Aorta (tissue), 5 donors: Measurements from ENCODE around the gene C1GALT1. TPM values are rescaled to one million over a fixed set of nuclear protein-coding genes. Genes with fewer than 3 reads are reported as not detected.
"Not testable (repeated sequence)": the region's sequence is repeated elsewhere in the genome, so short reads cannot be mapped to it uniquely, and the experiment has no call there.

Source experiments
- ATAC-seq: fragments of 200-7000 bp; cut with Tn5 transposase; one replicate; pipeline ENCODE4 v1.9.1; 2022; ENCODE audit warnings: moderate library complexity; ENCODE audit not compliant: low FRiP score
- DNase-seq, 2 donors: peaks; one replicate each; pipeline ENCODE4 v3.0.0-alpha.2; 2020
- H3K27ac ChIP-seq, 2 donors: one replicate each; pipeline ENCODE4 v1.5.1; 2013; ENCODE audit warnings: low read length in 2 of 2, mild to moderate bottlenecking in 2 of 2, moderate library complexity in 2 of 2, control low read depth in 1 of 2, inconsistent platforms in 1 of 2, low read depth in 1 of 2
- H3K27me3 ChIP-seq, 2 donors: one replicate each; pipeline ENCODE4 v1.6.1; 2013; ENCODE audit warnings: control low read depth in 1 of 2, low read length in 1 of 2, mild to moderate bottlenecking in 1 of 2, moderate library complexity in 1 of 2; ENCODE audit not compliant: insufficient read depth in 2 of 2, control insufficient read depth in 1 of 2
- H3K36me3 ChIP-seq, 2 donors: one replicate each; pipeline ENCODE4 v1.6.1; 2013; ENCODE audit warnings: control low read depth in 1 of 2, low read length in 1 of 2, mild to moderate bottlenecking in 1 of 2; ENCODE audit not compliant: insufficient read depth in 2 of 2, control insufficient read depth in 1 of 2
- H3K4me1 ChIP-seq, 2 donors: one replicate each; pipeline ENCODE4 v1.6.1; 2013; ENCODE audit warnings: low read length in 2 of 2, control low read depth in 1 of 2, mild to moderate bottlenecking in 1 of 2, moderate library complexity in 1 of 2; ENCODE audit not compliant: insufficient read depth in 2 of 2, control insufficient read depth in 1 of 2
- H3K4me3 ChIP-seq, 2 donors: one replicate each; pipeline ENCODE4 v1.5.1; 2013; ENCODE audit warnings: low read length in 2 of 2, control low read depth in 1 of 2, mild to moderate bottlenecking in 1 of 2
- H3K9me3 ChIP-seq: one replicate; pipeline ENCODE4 v1.6.1; 2013; ENCODE audit warnings: mild to moderate bottlenecking, low read length; ENCODE audit not compliant: control insufficient read depth
- WGBS, 2 donors: extraction: QIAGEN DNeasy Blood & Tissue Kit; methylation state at CpG; one replicate each; pipeline ENCODE4 v1.1.7; 2013; 5-methylcytosine and 5-hydroxymethylcytosine counted together
- intact Hi-C, 2 donors: fragments of 100-400 bp; cut with DNase I; formaldehyde crosslinking; loops; one replicate each; pipeline versions ENCODE4 v1.14.2 to v1.15.0; 2022
- polyA plus RNA-seq, 2 donors: library from polyadenylated mRNA; stranded (reverse); fragments of 200-250 nt; gene quantifications; one replicate each; pipeline ENCODE4 v1.2.3, GENCODE V29; 2013
- total RNA-seq, 2 donors: library from RNA; stranded (reverse); fragmentation: NEBNext Ultra II Directional; extraction: Animal tissue kit (Norgen Biotek cat#: 25700); gene quantifications; one replicate each; pipeline ENCODE4 v1.2.1, GENCODE V29; 2021
- donor health status: healthy with polysubstance abuse.
- donor health status: Bipolar disorder and iron deficiency.
- donor health status: DM: no; HTN: no; CAD: no.
- donor health status: DM: no; HTN: no; CAD: no.
- donor health status: DM: yes; HTN: yes; CAD: no.

The C1GALT1 gene
- total and polyA plus RNA-seq, 4 donors: 3.4 to 43.8 (median 13.5) TPM

GRCh38 chr7:7185371-7185989 is 3.1 kb downstream of the C1GALT1 start:
- DNase-seq: no peak
- H3K4me3 ChIP-seq: no peak overlapping the region
- H3K36me3 ChIP-seq: no peaks in the 10 kb centered on the region
- H3K9me3 ChIP-seq: no peaks in the 10 kb centered on the region
- H3K4me1 ChIP-seq: no peaks in the 10 kb centered on the region
- no peak overlapping the region for H3K27ac ChIP-seq
- H3K27me3 ChIP-seq: no peaks in the 10 kb centered on the region
- intact Hi-C loops: loop anchor here (10.0 kb wide), 2 partner anchors 459 to 779 kb away; partner anchors contain the start of genes GLCCI1 (in 1 of the 2) and UMAD1 (in 1 of the 2)
- WGBS, 2 donors: 87 to 88% methylated on average over 7 of the region's 7 CpGs
- no peak for ATAC-seq

GRCh38 chr7:7188091-7188490 is 5.7 kb downstream of the C1GALT1 start:
- Histone ChIP-seq H3K9me3 (no peaks in the 10 kb centered on the region), H3K36me3 (no peaks in the 10 kb centered on the region), H3K27ac (no peak overlapping the region), H3K27me3 (no peaks in the 10 kb centered on the region), H3K4me3 (no peak overlapping the region), H3K4me1 (no peaks in the 10 kb centered on the region)
- ATAC-seq (no peak), DNase-seq (no peak)
- intact Hi-C loops: loop anchor here (10.0 kb wide), 2 partner anchors 457 to 777 kb away; partner anchors contain the start of genes GLCCI1 (in 1 of the 2) and UMAD1 (in 1 of the 2)

- 95 to 98% methylated on average over 4 of the region's 4 CpGs for WGBS, 2 donors
These were observed 6.4 kb downstream of the C1GALT1 start for GRCh38 chr7:7188742-7189141.

GRCh38 chr7:7190142-7190541 is 7.8 kb downstream of the C1GALT1 start:
- DNase-seq (no peak), ATAC-seq (no peak)
- H3K4me3 ChIP-seq: no peak overlapping the region
- intact Hi-C loops: no loop called here
- no peaks in the 10 kb centered on the region for H3K27me3 ChIP-seq
- H3K4me1 ChIP-seq: no peaks in the 10 kb centered on the region
- WGBS, 2 donors: 32 to 36% methylated on average over 5 of the region's 5 CpGs
- H3K36me3 ChIP-seq: no peaks in the 10 kb centered on the region
- no peaks in the 10 kb centered on the region for H3K9me3 ChIP-seq
- no peak overlapping the region for H3K27ac ChIP-seq

More at GRCh38 chr7:7188742-7189141, 6.4 kb downstream of the C1GALT1 start:
- Histone ChIP-seq H3K9me3 (no peaks in the 10 kb centered on the region), H3K27ac (no peak overlapping the region), H3K4me1 (no peaks in the 10 kb centered on the region), H3K36me3 (no peaks in the 10 kb centered on the region), H3K4me3 (no peak overlapping the region), H3K27me3 (no peaks in the 10 kb centered on the region)
- no peak for DNase-seq
- intact Hi-C loops: loop anchor here (10.0 kb wide), 2 partner anchors 456 to 776 kb away; partner anchors contain the start of genes GLCCI1 (in 1 of the 2) and UMAD1 (in 1 of the 2)
- ATAC-seq: no peak

- ATAC-seq: no peak
- H3K27me3 ChIP-seq: no peaks in the 10 kb centered on the region
- H3K9me3 ChIP-seq: no peaks in the 10 kb centered on the region
- no peak overlapping the region for H3K4me3 ChIP-seq
- H3K4me1 ChIP-seq: no peaks in the 10 kb centered on the region
- H3K36me3 ChIP-seq: no peaks in the 10 kb centered on the region
- 92 to 93% methylated on average over 1 of the region's 1 CpG for WGBS, 2 donors
- intact Hi-C loops: no loop called here
- DNase-seq: no peak
- no peak overlapping the region for H3K27ac ChIP-seq
These were observed 8.8 kb downstream of the C1GALT1 start for GRCh38 chr7:7191137-7191536.

GRCh38 chr7:7192798-7193788 is 10.7 kb downstream of the C1GALT1 start:
- not testable (repeated sequence) for H3K4me1 ChIP-seq
- 95 to 96% methylated on average over 4 of the region's 4 CpGs for WGBS, 2 donors

GRCh38 chr7:7199592-7199991 is 17.2 kb downstream of the C1GALT1 start:
- H3K9me3 ChIP-seq, ATAC-seq, intact Hi-C loops, H3K27ac ChIP-seq, DNase-seq, H3K36me3 ChIP-seq, H3K4me3 ChIP-seq, H3K27me3 ChIP-seq, H3K4me1 ChIP-seq: not testable (repeated sequence)
- 98 to 99% methylated on average over 3 of the region's 3 CpGs for WGBS, 2 donors

More at GRCh38 chr7:7192798-7193788, 10.7 kb downstream of the C1GALT1 start:
- DNase-seq, H3K4me3 ChIP-seq, H3K27ac ChIP-seq, ATAC-seq, H3K36me3 ChIP-seq, H3K27me3 ChIP-seq, intact Hi-C loops, H3K9me3 ChIP-seq: not testable (repeated sequence)

- WGBS, 2 donors: 96 to 99% methylated on average over 3 of the region's 3 CpGs
- ATAC-seq, H3K4me3 ChIP-seq, DNase-seq, intact Hi-C loops, H3K4me1 ChIP-seq, H3K36me3 ChIP-seq, H3K9me3 ChIP-seq, H3K27me3 ChIP-seq, H3K27ac ChIP-seq: not testable (repeated sequence)
These were observed 17.9 kb downstream of the C1GALT1 start for GRCh38 chr7:7200255-7200654.
